Activated CD4-positive, alpha-beta T cell treated with anti-CD3 and anti-CD28 coated beads for 48 hours (primary cell): ENCODE data around the gene PABPN1L.
"Not testable (repeated sequence)": the region's sequence is repeated elsewhere in the genome, so short reads cannot be mapped to it uniquely, and the experiment has no call there.

Experiments
- DNase-seq: peaks from one replicate; pipeline ENCODE4 v3.0.0-alpha.2; 2020

The PABPN1L gene

DNA sequence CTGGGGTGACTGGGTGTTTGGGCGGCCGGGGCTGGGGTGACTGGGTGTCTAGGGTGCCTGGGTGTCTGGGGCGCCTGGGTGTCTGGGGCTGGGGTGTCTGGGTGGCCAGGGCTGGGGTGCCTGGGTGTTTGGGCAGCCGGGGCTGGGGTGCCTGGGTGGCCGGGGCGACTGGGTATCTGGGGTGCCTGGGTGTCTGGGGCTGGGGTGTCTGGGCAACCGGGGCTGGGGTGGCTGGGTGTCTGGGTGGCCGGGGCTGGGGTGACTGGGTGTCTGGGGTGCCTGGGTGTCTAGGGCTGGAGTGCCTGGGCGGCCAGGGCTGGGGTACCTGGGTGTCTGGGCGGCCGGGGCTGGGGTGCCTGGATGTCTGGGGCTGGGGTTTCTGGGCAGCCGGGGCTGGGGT lies 41.3 kb downstream of the PABPN1L start:
- DNase-seq = no peak

- no peak for DNase-seq
These were observed 42.0 kb downstream of the PABPN1L start for GRCh38 chr16:88824256-88825077.

DNA sequence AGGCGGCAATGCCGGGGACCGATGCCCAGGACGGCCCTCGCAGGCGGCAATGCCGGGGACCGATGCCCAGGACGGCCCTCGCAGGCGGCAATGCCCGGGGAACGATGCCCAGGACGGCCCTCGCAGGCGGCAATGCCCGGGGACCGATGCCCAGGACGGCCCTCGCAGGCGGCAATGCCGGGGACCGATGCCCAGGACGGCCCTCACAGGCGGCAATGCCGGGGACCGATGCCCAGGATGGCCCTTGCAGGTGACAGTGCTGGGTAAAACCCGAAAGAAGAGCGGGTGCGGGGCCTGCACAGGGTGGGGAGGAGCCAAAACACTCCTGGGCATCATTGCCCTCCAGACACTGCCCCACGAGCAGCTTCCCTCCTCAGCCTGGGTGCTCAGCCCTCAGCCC lies 42.8 kb downstream of the PABPN1L start:
- DNase-seq = not testable (repeated sequence)

- DNase-seq = no peak
These were observed 44.0 kb downstream of the PABPN1L start for GRCh38 chr16:88822281-88823040.

GRCh38 chr16:88821168-88821850 lies 45.2 kb downstream of the PABPN1L start:
- no peak for DNase-seq

- no peak for DNase-seq
These were observed 46.0 kb downstream of the PABPN1L start for GRCh38 chr16:88820385-88821025.

DNA sequence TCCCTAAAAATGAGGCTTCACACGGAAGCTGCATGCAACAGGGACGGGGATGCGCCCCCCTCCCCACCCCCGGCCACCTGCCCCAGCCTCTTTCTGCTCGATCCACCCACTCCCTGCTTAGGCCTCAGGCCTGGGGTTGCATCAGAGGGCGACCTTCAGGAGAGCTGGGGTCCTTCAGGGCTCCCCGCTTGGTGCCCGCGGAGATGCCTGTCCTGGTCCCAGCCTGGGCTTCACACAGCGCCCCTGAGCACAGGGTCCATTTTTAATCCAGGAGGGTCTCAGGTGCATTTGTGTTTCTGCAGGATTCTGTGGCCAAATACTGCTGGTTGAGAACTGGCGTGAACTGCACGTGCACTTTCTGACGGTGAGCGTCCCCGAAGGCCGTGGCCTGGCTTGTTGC lies 47.3 kb downstream of the PABPN1L start:
- no peak for DNase-seq

DNA sequence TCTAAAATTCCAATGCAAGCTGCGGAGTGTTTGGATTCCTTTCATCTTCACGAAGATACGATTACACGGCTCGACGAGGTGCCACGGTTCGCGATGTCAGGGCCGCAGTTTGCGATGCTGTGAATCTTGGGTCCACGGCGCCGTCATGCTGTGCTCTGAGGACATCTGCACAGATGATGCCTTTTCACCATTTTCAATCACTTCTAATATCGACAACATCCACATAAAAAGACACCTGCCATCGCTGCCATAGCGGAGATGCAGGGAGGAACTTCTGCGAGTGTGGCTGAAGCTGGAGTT lies 47.9 kb downstream of the PABPN1L start:
- DNase-seq = no peak

GRCh38 chr16:88817785-88818574 lies 48.5 kb downstream of the PABPN1L start:
- DNase-seq = no peak

DNA sequence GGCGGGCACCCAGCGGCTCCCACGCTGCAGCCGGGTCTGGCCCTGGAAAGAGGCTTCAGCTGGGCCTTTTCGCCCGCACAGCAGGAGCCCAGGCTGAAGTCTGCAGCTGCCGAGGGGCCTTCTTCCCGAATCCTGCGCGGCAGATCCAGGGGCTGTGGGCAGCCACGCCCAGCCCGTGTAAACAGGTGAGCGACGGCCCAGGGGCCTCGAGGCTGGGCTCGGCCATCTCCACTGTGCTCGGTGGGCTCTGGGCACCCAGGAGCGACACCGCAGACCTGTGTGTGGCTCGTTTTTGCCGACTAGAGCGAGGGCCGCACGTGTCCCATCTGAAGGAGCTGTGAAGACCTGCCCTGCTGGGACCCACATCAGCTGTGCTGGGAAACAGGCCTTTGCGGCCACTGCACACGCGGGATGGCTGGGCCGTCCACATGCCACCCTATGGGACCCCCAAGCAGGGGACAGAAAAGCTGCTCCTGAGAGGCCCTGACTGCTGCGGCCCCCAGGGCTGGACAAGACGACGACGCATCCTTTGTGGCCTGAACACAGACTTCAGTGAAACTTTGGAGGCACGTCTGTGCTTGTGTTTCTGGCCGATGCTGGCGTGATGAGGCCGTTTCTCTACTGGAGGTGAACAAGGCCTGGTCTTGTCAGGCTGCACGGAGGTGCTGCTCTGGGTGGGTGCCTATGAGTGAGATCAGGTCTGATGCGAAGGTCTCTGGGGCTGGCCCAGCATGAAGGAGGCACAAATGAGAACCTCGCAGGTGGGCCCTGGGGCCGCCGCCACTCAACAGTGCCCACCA lies 49.5 kb downstream of the PABPN1L start:
- DNase-seq = no peak

DNA sequence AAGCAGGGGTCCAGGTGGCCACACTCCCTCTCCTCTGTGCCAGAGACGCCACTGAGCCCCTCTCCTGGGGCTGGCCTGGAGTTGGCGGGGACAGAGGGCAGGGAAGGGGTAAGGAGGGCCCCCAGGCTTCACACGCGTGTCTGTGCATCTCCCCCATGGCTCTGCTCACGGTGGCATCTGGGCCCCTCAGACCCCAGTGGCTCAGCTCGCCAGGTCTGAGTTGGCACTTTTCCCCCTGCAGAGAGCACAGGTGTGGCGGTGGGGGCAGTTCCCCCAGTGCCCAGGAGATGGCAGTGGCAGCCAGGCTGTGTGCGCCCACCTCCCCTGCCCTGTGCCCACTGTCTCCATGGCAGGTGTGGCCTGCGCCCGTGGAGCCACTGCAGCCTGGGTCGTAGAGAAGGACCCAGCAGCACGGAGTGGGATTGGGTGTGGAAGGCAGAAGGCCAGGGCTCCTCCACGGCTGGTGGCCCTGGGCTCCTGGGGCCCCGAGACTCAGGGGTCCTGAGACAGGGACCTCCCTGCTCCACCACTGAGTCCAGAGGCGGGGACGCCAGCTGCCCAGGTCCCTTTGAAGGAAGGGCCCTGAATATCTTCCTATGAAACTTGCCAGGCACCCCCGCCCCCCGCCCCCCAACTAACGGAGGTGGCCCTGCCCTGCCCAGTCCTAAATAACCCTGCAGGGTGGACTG lies 50.4 kb downstream of the PABPN1L start:
- peak; percentile 72 for DNase-seq

- DNase-seq = no peak
These were observed 51.2 kb downstream of the PABPN1L start for GRCh38 chr16:88815227-88815626.

- DNase-seq = no peak
These were observed 52.3 kb downstream of the PABPN1L start for GRCh38 chr16:88814144-88814502.
